Measurements from ENCODE around the gene ENTPD1. TPM values are rescaled to one million over a fixed set of nuclear protein-coding genes. Genes with fewer than 3 reads are reported as not detected.

Gene ENTPD1
- total and polyA plus RNA-seq, 9 of the 15 experiments (the other 6 are each of a cell fraction or from before 2014, with no cell fraction given), result 0.07 to 1.5 (median 0.37) TPM

DNA sequence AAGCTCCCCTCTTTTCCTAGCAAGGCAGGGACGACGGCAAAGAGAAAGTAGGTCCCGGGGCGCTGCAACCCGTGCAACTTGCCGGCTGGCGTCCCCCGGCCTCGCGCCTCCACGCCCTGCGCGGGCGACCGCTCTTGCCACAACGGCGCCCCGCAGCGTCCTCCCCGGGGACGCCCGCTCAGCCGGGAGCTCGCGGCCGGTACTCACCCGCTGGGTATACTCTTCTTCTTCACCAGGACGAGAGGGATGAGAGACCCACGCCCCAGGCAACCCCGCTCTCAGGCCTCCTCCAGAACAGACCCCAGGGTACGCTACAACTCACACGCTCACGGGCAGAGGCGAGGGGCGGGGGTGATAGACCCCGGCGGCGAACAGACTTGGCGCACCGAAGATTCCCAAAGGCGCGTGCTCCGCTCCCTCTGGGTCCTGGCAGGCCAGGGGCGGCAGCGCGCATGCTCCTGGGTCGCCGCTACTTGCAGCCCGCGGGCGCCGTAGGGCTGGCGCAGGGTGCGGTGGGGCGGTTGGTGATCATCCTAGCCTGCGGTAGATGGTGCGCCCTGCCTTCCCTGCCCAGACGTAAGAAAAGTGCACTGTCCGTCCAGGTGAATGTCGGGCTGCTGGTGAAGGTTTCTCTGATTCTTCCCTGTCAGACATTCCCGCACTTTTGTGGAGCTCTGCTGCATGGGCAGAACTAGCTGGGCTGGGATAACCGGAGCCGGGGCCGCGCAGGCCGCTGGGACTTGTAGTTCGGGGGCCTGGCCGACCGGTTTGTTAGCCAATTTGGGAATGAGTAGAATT, 151.7 kb downstream of the ENTPD1 start, which contains the start of gene CC2D2B (continued):
- no peak for TF ChIP-seq BACH1 (tag; IDR thresholded peaks at IDR 0.05)
- TF ChIP-seq NKRF (IDR thresholded peaks at IDR 0.05; ENCODE audit: borderline replicate concordance), result no peak
- TF ChIP-seq BMI1 (IDR thresholded peaks at IDR 0.05; ENCODE audit: low read length), result no peak
- TF ChIP-seq CBX5 (IDR thresholded peaks at IDR 0.05; ENCODE audit: borderline replicate concordance, low read depth), result no peak
- no peak for TF ChIP-seq HDAC3 (IDR thresholded peaks at IDR 0.05; ENCODE audit: borderline replicate concordance, partially characterized antibody)
- TF ChIP-seq, protein P1, sequence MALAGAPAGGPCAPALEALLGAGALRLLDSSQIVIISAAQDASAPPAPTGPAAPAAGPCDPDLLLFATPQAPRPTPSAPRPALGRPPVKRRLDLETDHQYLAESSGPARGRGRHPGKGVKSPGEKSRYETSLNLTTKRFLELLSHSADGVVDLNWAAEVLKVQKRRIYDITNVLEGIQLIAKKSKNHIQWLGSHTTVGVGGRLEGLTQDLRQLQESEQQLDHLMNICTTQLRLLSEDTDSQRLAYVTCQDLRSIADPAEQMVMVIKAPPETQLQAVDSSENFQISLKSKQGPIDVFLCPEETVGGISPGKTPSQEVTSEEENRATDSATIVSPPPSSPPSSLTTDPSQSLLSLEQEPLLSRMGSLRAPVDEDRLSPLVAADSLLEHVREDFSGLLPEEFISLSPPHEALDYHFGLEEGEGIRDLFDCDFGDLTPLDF (CRISPR knock-in tag; IDR thresholded peaks at IDR 0.05), result no peak
- TF ChIP-seq, protein P2, sequence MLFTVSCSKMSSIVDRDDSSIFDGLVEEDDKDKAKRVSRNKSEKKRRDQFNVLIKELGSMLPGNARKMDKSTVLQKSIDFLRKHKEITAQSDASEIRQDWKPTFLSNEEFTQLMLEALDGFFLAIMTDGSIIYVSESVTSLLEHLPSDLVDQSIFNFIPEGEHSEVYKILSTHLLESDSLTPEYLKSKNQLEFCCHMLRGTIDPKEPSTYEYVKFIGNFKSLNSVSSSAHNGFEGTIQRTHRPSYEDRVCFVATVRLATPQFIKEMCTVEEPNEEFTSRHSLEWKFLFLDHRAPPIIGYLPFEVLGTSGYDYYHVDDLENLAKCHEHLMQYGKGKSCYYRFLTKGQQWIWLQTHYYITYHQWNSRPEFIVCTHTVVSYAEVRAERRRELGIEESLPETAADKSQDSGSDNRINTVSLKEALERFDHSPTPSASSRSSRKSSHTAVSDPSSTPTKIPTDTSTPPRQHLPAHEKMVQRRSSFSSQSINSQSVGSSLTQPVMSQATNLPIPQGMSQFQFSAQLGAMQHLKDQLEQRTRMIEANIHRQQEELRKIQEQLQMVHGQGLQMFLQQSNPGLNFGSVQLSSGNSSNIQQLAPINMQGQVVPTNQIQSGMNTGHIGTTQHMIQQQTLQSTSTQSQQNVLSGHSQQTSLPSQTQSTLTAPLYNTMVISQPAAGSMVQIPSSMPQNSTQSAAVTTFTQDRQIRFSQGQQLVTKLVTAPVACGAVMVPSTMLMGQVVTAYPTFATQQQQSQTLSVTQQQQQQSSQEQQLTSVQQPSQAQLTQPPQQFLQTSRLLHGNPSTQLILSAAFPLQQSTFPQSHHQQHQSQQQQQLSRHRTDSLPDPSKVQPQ (CRISPR knock-in tag; IDR thresholded peaks at IDR 0.05; ENCODE audit: borderline replicate concordance), result no peak
- TF ChIP-seq BHLHE40 (IDR thresholded peaks at IDR 0.05; ENCODE audit: low read length), result no peak
- TF ChIP-seq ZNF133 (CRISPR knock-in tag; IDR thresholded peaks at IDR 0.05), result no peak
- TF ChIP-seq ZNF507 (tag; conservative IDR thresholded peaks at IDR 0.05), result no peak
- TF ChIP-seq NFATC3 (IDR thresholded peaks at IDR 0.05), result no peak
- TF ChIP-seq TARDBP (IDR thresholded peaks at IDR 0.05), result no peak
- TF ChIP-seq RB1 (IDR thresholded peaks at IDR 0.05; ENCODE audit: low read depth), result peak; percentile 41; the same call in 1 of the 2 replicates
- no peak for TF ChIP-seq ZNF354B (CRISPR knock-in tag; IDR thresholded peaks at IDR 0.05)
- no peak for TF ChIP-seq MAFF (IDR thresholded peaks at IDR 0.05; ENCODE audit: low read length)
- no peak for TF ChIP-seq ZSCAN32 (CRISPR knock-in tag; IDR thresholded peaks at IDR 0.05)
- peak; percentile 78 for TF ChIP-seq POLR2G (IDR thresholded peaks at IDR 0.05; ENCODE audit: low read depth, low read length)
- no peak for TF ChIP-seq ADNP (tag; IDR thresholded peaks at IDR 0.05)
- no peak for TF ChIP-seq BRF2 (IDR thresholded peaks at IDR 0.05; ENCODE audit: borderline replicate concordance, insufficient read depth, insufficient read length)
- TF ChIP-seq KDM5B (IDR thresholded peaks at IDR 0.05; ENCODE audit: insufficient replicate concordance, low read depth, low read length), result no peak
- no peak for TF ChIP-seq BRD4 (IDR thresholded peaks at IDR 0.05)
- TF ChIP-seq RBM15 (IDR thresholded peaks at IDR 0.05; ENCODE audit: insufficient read depth, low read length), result no peak

Measured in K562 (cell line).